GM12875 (cell line): ENCODE data around the gene GPI.

Source experiments
- H3K4me3 ChIP-seq: one replicate; pipeline ENCODE4 v1.5.1; 2011; ENCODE audit warnings: low read depth, low read length, control low read depth
- CTCF ChIP-seq: IDR thresholded peaks from 2 replicates; pipeline ENCODE4 v1.5.1; 2011; ENCODE audit warnings: low read depth, mild to moderate bottlenecking, control low read depth, inconsistent platforms, low read length, moderate library complexity, borderline replicate concordance; ENCODE audit not compliant: insufficient read depth

The GPI gene

GRCh38 chr19:34360354-34360909 is 4.6 kb upstream of the GPI start:
- no peak for TF ChIP-seq CTCF
- no peak overlapping the region for H3K4me3 ChIP-seq

GRCh38 chr19:34362679-34363069 is 2.3 kb upstream of the GPI start:
- no peak overlapping the region for H3K4me3 ChIP-seq
- TF ChIP-seq CTCF: no peak

GRCh38 chr19:34363094-34363493 is 1.9 kb upstream of the GPI start:
- H3K4me3 ChIP-seq: no peak overlapping the region
- TF ChIP-seq CTCF: no peak

GRCh38 chr19:34363930-34364329 is 1.1 kb upstream of the GPI start:
- no peak for TF ChIP-seq CTCF
- no peak overlapping the region for H3K4me3 ChIP-seq

GRCh38 chr19:34364462-34364829 is 550 bp upstream of the GPI start:
- TF ChIP-seq CTCF: no peak

GRCh38 chr19:34365463-34366401 is 736 bp downstream of the GPI start:
- no peak for TF ChIP-seq CTCF

More at GRCh38 chr19:34364462-34364829, 550 bp upstream of the GPI start:
- H3K4me3 ChIP-seq: peak overlapping the region; percentile 78

More at GRCh38 chr19:34365463-34366401, 736 bp downstream of the GPI start:
- H3K4me3 ChIP-seq: peak overlapping the region; percentile 78
